ENCODE results near the gene JSRP1. TPM values are rescaled to one million over a fixed set of nuclear protein-coding genes. Genes with fewer than 3 reads are reported as not detected.

The JSRP1 gene
- not detected in 2 replicates for total RNA-seq

GRCh38 chr19:2255982-2256685 lies at the start of gene JSRP1:
JSRP1 (minus strand) TSS chr19:2256417; CDS start chr19:2255314, 1,103 bp downstream.

DNA sequence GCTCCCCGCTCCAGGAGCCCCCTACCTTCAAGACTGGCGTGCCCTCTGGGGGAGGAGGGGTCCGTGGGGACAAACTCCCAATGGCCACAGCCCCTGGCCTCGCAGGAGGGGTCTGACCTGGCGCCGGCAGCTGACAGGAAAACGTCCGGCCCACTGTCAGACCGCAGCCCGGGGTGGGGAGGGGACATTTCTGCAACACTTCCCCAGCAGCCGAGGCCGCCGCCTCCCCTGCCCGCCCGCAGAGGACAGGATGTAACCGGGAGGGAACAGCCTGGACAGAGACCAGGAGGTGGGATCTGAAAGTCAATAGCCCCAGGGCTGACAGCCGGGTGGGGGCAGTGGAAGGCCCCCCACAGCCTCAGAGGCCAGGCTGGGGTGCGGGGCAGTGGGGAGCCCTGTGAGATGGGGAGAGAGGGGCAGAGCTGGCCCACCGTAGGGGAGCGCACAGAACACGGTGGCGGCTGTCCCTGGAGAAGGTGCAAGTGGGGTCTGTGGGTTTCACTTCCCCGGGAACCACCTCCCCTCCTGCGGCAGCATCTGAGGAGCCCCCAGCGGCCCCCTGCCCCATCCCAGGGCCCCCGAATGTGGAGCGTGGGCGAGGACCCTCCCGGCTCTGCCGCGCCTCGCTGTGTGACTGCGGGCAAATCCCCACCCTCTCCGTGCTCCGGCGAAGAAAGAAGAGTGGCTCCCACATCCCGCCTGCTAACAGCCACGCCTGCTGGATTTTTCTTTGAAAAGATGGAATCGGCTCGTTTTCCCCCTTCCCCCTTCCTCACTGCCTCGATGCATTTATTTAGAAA lies 26.0 kb upstream of the JSRP1 start, which contains the start of gene PEAK3:
Gene PEAK3, minus strand, starts transcription at position 114 of the 800 bp plus-strand sequence. CDS start 1,244 bp downstream, outside the sequence.

DNA sequence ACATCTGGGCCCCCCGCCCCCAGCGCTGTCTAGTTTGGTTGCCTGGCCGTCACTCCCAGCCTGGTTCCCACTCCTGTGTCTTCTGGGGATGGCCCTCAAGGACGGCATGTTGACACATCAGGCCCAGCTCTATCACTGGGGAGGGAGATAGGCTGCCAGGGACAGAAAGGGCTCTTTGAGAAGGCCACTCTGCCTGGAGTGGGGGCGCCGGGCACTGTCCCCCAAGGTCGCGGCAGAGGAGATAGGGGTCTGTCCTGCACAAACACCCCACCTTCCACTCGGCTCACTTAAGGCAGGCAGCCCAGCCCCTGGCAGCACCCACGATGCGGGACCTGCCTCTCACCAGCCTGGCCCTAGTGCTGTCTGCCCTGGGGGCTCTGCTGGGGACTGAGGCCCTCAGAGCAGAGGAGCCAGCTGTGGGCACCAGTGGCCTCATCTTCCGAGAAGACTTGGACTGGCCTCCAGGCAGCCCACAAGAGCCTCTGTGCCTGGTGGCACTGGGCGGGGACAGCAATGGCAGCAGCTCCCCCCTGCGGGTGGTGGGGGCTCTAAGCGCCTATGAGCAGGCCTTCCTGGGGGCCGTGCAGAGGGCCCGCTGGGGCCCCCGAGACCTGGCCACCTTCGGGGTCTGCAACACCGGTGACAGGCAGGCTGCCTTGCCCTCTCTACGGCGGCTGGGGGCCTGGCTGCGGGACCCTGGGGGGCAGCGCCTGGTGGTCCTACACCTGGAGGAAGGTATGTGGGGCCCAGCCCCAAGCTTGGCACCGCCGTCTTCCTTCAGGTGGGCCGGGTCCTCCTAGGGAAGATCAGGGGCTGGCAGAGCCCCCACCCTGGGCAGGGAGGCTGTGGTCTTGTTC lies 7.0 kb downstream of the JSRP1 start, which contains the start of gene AMH:
Gene AMH, plus strand, starts transcription at position 314 of the 857 bp plus-strand sequence. Its CDS starts 10 bp downstream, at position 324.

GRCh38 chr19:2236314-2237050 lies 19.7 kb downstream of the JSRP1 start, which contains the start of the genes PLEKHJ1 and SF3A2:
PLEKHJ1 (minus strand) TSS chr19:2236329; CDS start chr19:2236248, 81 bp downstream.
SF3A2 (plus strand) TSS chr19:2236824; CDS start chr19:2243419, 6,595 bp downstream.

Other genes starting within 250 kb of the JSRP1 start
- 61.7 and 66.2 TPM in 2 replicates for gene BTBD2, start 240.7 kb downstream of the JSRP1 start, total RNA-seq
- gene MKNK2, start 205.2 kb downstream of the JSRP1 start, total RNA-seq = 115 and 149 TPM in 2 replicates
- gene MOB3A, start 160.1 kb downstream of the JSRP1 start, total RNA-seq = 44.3 and 46.5 TPM in 2 replicates
- 0.70 and 1.1 TPM in 2 replicates for gene IZUMO4, start 159.5 kb downstream of the JSRP1 start, total RNA-seq
- gene AP3D1, start 104.9 kb downstream of the JSRP1 start, total RNA-seq = 83.1 and 86.9 TPM in 2 replicates
- 7.9 and 9.9 TPM in 2 replicates for gene DOT1L, start 92.5 kb downstream of the JSRP1 start, total RNA-seq
- gene PLEKHJ1, start 20.1 kb downstream of the JSRP1 start, total RNA-seq = 63.9 and 89.6 TPM in 2 replicates
- gene SF3A2, start 19.6 kb downstream of the JSRP1 start, total RNA-seq = 31.6 and 42.5 TPM in 2 replicates
- 0.16 and 1.3 TPM in 2 replicates for gene AMH, start 7.1 kb downstream of the JSRP1 start, total RNA-seq
- not detected in 2 replicates for gene PEAK3, start 25.8 kb upstream of the JSRP1 start, total RNA-seq
- gene LINGO3, start 51.7 kb upstream of the JSRP1 start, total RNA-seq = not detected in 2 replicates
- 310 and 405 TPM in 2 replicates for gene LSM7, start 72.2 kb upstream of the JSRP1 start, total RNA-seq
- gene SPPL2B, start 72.3 kb upstream of the JSRP1 start, total RNA-seq = 19.9 and 30.5 TPM in 2 replicates
- not detected in 2 replicates for gene TMPRSS9, start 103.8 kb upstream of the JSRP1 start, total RNA-seq
- 53.6 and 97.9 TPM in 2 replicates for gene TIMM13, start 171.2 kb upstream of the JSRP1 start, total RNA-seq
- 79.4 and 192 TPM in 2 replicates for gene LMNB2, start 200.5 kb upstream of the JSRP1 start, total RNA-seq
- 19.2 and 30.0 TPM in 2 replicates for gene GADD45B, start 219.7 kb upstream of the JSRP1 start, total RNA-seq